Measurements from ENCODE around the gene ZKSCAN3. TPM values are rescaled to one million over a fixed set of nuclear protein-coding genes. Genes with fewer than 3 reads are reported as not detected.
"Not testable (repeated sequence)": the region's sequence is repeated elsewhere in the genome, so short reads cannot be mapped to it uniquely, and the experiment has no call there.

Gene ZKSCAN3
- 1 to 10 TPM; 3.1 to 6.0 (median 4.5) TPM for total RNA-seq

DNA sequence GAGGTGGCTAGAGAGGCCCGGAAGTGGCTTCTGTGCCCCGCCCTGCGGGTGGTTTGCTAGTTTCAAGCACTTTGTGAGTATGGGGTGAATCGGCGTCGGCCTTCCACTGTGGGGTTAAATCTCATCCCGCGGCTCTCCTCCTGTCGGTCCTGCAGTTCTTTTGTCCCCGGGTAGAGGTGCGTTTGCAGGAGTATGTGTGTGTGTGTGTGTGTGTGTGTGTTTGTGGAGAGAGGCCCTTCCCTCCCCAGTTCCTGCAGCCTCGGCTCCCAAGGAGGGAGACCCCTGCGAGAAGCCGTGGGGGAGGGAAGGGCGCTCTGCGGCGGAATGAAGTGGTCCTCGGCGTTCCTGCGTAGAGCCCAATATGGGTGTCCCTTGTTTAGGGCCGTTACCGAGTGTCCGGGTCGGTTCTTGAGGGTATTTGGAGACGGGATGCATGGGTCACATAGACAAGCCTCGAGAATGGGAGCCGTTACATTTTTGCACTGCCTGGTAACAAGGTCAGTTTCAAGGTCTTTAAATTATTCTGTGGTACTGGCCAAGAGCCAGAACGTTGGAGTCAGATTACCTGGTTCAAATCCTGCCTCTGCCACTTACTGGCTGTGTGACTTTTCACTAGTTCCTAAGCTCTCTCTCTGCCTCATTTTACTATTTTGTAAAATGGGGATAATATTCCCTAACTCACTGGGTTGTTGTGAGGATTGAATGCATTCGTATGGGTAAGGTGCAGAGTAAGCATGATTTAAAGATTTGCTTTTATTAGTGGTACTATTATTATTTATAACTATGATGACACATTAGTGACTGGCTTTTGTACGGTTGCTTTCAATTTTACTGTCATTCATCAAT, at the start of gene ZKSCAN3:
Gene ZKSCAN3 (plus strand): TSS at position 56 of the 846 bp plus-strand sequence. CDS start 9,640 bp downstream, outside the sequence.
- Histone ChIP-seq H3K36me3 (no peaks in the 10 kb centered on the region), H3K4me1 (peaks cover 33% of the 10 kb centered on the region), H3K9me3 (no peaks in the 10 kb centered on the region), H3K27me3 (peaks cover 4% of the 10 kb centered on the region), H3K27ac (peak within 1 kb of the TSS; percentile 64), H3K4me3 (peak within 1 kb of the TSS; percentile 58)
- WGBS, result 1% methylated on average over 29 of the region's 30 CpGs
- TF ChIP-seq EP300 (IDR thresholded peaks at IDR 0.05), result no peak
- TF ChIP-seq, protein P1, sequence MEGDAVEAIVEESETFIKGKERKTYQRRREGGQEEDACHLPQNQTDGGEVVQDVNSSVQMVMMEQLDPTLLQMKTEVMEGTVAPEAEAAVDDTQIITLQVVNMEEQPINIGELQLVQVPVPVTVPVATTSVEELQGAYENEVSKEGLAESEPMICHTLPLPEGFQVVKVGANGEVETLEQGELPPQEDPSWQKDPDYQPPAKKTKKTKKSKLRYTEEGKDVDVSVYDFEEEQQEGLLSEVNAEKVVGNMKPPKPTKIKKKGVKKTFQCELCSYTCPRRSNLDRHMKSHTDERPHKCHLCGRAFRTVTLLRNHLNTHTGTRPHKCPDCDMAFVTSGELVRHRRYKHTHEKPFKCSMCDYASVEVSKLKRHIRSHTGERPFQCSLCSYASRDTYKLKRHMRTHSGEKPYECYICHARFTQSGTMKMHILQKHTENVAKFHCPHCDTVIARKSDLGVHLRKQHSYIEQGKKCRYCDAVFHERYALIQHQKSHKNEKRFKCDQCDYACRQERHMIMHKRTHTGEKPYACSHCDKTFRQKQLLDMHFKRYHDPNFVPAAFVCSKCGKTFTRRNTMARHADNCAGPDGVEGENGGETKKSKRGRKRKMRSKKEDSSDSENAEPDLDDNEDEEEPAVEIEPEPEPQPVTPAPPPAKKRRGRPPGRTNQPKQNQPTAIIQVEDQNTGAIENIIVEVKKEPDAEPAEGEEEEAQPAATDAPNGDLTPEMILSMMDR (IDR thresholded peaks at IDR 0.05), result no peak
- TF ChIP-seq POLR2A (IDR thresholded peaks at IDR 0.05), result no peak
- TF ChIP-seq POLR2AphosphoS5 (IDR thresholded peaks at IDR 0.05), result no peak
- peak; percentile 89 to 92 for DNase-seq (ENCODE audit: low spot score in 2 of 2)

DNA sequence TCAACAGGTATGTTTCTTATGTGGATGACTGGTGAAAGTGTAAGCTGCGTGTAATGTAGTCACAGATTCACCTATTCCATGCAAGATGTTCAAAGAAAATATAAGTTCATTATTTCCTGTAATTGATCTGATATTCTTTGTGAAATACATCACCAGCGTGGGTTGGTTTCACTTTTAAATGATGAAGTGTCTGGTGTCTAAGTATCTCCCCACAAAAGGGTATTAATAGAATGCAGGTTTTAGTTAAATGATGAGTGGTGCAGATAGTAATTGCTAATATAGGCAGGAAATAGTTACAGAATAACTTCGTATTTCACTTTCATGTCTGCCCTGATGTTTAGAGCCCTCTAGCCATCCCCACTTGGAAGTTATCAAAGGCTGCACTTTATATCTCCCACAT, 46.2 kb upstream of the ZKSCAN3 start:
- DNase-seq (ENCODE audit: low spot score in 2 of 2), result no peak
- Histone ChIP-seq H3K27me3 (no peaks in the 10 kb centered on the region), H3K4me1 (no peaks in the 10 kb centered on the region), H3K36me3 (peaks cover 5% of the 10 kb centered on the region), H3K27ac (no peak overlapping the region), H3K9me3 (no peaks in the 10 kb centered on the region), H3K4me3 (no peak overlapping the region)
- TF ChIP-seq POLR2AphosphoS5 (IDR thresholded peaks at IDR 0.05) (no peak), EP300 (IDR thresholded peaks at IDR 0.05) (no peak), POLR2A (IDR thresholded peaks at IDR 0.05) (no peak)
- TF ChIP-seq, protein P1 (IDR thresholded peaks at IDR 0.05), result no peak
- WGBS, result 88% methylated on average over 3 of the region's 3 CpGs

DNA sequence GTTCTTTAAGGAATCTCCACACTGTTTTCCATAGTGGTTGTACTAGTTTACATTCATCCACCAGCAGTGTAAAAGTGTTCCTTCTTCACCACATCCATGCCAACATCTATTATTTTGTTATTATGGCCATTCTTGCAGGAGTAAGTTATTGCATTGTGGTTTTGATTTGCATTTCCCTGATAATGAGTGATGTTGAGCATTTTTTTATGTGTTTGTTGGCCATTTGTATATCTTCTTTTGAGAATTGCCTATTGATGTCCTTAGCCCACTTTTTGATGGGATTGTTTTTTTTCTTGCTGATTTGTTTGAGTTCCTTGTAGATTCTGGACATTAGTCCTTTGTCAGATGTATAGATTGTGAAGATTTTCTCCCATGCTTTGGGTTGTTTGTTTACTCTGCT, 43.4 kb upstream of the ZKSCAN3 start:
- DNase-seq (ENCODE audit: low spot score in 2 of 2); H3K27ac ChIP-seq; H3K4me1 ChIP-seq; H3K4me3 ChIP-seq; H3K36me3 ChIP-seq; H3K9me3 ChIP-seq; H3K27me3 ChIP-seq: not testable (repeated sequence)

DNA sequence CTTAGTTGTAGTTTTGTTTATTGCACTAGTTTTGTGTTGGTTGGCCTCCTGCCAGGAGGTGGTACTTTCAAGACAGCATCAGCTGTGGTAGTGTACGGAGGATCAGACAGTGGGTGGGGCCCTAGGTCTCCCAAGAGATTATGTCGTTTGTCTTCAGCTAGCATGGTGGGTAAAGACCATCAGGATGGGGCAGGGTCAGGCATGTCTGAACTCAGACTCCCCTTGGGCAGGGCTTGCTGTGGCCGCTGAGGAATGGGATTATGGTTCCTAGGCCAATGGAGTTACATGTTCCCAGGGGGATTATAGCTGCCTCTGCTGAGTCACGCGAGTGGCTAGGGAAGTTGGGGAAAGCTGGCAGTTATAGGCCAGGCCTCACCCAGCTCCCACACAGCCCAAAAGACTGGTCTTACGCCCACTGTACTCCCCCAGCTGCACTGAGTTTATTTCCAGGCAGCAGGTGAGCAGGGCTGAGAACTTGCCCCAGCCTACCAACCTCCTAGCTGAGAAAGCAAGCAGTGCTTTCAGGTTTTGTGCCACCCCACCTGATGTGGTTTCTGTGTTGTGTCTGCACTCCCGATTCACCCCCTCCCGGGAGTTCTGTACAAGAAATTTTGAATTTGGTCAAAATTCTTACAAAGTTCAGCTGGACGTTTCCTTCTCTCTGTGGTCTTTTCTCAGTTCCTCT, 38.5 kb upstream of the ZKSCAN3 start:
- WGBS, result 80% methylated on average over 9 of the region's 9 CpGs

DNA sequence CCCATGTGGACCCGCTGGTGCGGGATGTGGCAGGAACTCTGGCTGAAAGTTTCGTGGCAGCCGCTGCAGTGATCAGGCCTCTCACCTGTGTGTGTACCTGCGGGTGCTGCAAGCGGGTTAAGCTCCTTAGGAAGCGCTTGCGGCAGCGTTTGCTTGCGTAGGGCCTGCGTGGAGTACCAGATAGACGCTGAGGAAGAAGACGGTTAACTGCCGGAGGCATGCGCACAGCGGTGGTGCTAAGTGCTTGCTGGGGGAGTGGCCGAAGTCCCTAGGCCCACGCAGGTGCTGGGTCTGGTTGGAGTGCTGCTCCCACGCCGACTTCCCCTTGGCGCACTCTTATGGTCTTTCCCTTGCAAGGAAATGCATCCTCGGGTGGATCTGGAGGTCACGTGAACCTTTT, 36.8 kb upstream of the ZKSCAN3 start:
- H3K27ac ChIP-seq, result no peak overlapping the region
- H3K27me3 ChIP-seq, result no peaks in the 10 kb centered on the region
- no peak overlapping the region for H3K4me3 ChIP-seq
- no peaks in the 10 kb centered on the region for H3K36me3 ChIP-seq
- no peaks in the 10 kb centered on the region for H3K9me3 ChIP-seq
- WGBS, result 95% methylated on average over 23 of the region's 23 CpGs
- no peak for DNase-seq (ENCODE audit: low spot score in 2 of 2)
- H3K4me1 ChIP-seq, result no peaks in the 10 kb centered on the region
- TF ChIP-seq POLR2AphosphoS5 (IDR thresholded peaks at IDR 0.05) (no peak), EP300 (IDR thresholded peaks at IDR 0.05) (no peak), POLR2A (IDR thresholded peaks at IDR 0.05) (no peak)
- TF ChIP-seq, protein P1 (IDR thresholded peaks at IDR 0.05), result no peak

More for the DNA sequence above, 38.5 kb upstream of the ZKSCAN3 start:
- Histone ChIP-seq H3K27ac (no peak overlapping the region), H3K4me3 (no peak overlapping the region), H3K4me1 (no peaks in the 10 kb centered on the region), H3K36me3 (no peaks in the 10 kb centered on the region), H3K9me3 (no peaks in the 10 kb centered on the region), H3K27me3 (no peaks in the 10 kb centered on the region)
- TF ChIP-seq POLR2AphosphoS5 (IDR thresholded peaks at IDR 0.05) (no peak), EP300 (IDR thresholded peaks at IDR 0.05) (no peak), POLR2A (IDR thresholded peaks at IDR 0.05) (no peak)
- TF ChIP-seq, protein P1 (IDR thresholded peaks at IDR 0.05), result no peak
- DNase-seq (ENCODE audit: low spot score in 2 of 2), result no peak

Measured in suprapubic skin (tissue), 4 donors.